ENCODE measurements around the gene STAC2.

Gene STAC2

GRCh38 chr17:39223907-39224777 lies 1.6 kb downstream of the STAC2 start:
- H3K4me3 ChIP-seq (ENCODE audit: low read length in 2 of 2) = no peak overlapping the region
- H3K27me3 ChIP-seq (ENCODE audit: control insufficient read depth in 2 of 2, insufficient read depth in 2 of 2, low read length in 2 of 2) = peaks cover 16 to 30% of the 10 kb centered on the region in 2 donors
- peaks cover 0 to 3% of the 10 kb centered on the region in 2 donors for H3K4me1 ChIP-seq (ENCODE audit: control insufficient read depth in 2 of 2, insufficient read depth in 2 of 2, low read length in 2 of 2)
- no peak overlapping the region for H3K27ac ChIP-seq (ENCODE audit: low read depth in 2 of 2, low read length in 2 of 2)
- H3K36me3 ChIP-seq (ENCODE audit: control insufficient read depth in 2 of 2, insufficient read depth in 2 of 2, low read length in 2 of 2) = no peaks in the 10 kb centered on the region
- no peak overlapping the region for H3K9ac ChIP-seq (ENCODE audit: low read depth in 1 of 2, low read length in 2 of 2)
- H3K9me3 ChIP-seq (ENCODE audit: control insufficient read depth in 2 of 2, low read length in 2 of 2) = no peaks in the 10 kb centered on the region

GRCh38 chr17:39222866-39223834 lies 2.6 kb downstream of the STAC2 start:
- Histone ChIP-seq H3K27ac (ENCODE audit: low read depth in 2 of 2, low read length in 2 of 2) (no peak overlapping the region), H3K4me1 (ENCODE audit: control insufficient read depth in 2 of 2, insufficient read depth in 2 of 2, low read length in 2 of 2) (peaks cover 0 to 3% of the 10 kb centered on the region in 2 donors), H3K9ac (ENCODE audit: low read depth in 1 of 2, low read length in 2 of 2) (no peak overlapping the region), H3K4me3 (ENCODE audit: low read length in 2 of 2) (no peak overlapping the region), H3K27me3 (ENCODE audit: control insufficient read depth in 2 of 2, insufficient read depth in 2 of 2, low read length in 2 of 2) (peaks cover 14 to 28% of the 10 kb centered on the region in 2 donors), H3K9me3 (ENCODE audit: control insufficient read depth in 2 of 2, low read length in 2 of 2) (no peaks in the 10 kb centered on the region), H3K36me3 (ENCODE audit: control insufficient read depth in 2 of 2, insufficient read depth in 2 of 2, low read length in 2 of 2) (no peaks in the 10 kb centered on the region)

DNA sequence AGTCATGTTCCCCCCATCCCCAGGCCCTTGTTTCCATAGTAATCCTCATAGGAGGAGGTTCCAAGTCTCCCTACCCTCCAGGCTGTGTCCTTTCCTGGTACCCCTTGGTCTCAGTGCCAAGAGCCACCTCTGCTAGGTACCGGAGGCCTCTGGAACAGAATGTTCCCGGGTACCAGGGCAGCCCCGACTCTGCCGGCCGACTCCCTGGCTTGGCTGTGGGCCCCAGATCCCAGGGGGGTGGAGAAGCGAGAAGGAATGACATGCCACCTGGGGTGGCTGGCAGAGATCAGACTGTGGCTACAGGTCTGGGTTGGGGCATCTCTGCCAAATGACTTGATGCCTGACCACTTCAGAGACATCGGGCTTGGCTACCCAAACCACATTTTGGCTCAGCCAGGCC lies 3.6 kb downstream of the STAC2 start:
- no peaks in the 10 kb centered on the region for H3K9me3 ChIP-seq (ENCODE audit: control insufficient read depth in 2 of 2, low read length in 2 of 2)
- H3K27ac ChIP-seq (ENCODE audit: low read depth in 2 of 2, low read length in 2 of 2) = no peak overlapping the region
- H3K9ac ChIP-seq (ENCODE audit: low read depth in 1 of 2, low read length in 2 of 2) = no peak overlapping the region
- no peak overlapping the region for H3K4me3 ChIP-seq (ENCODE audit: low read length in 2 of 2)
- H3K36me3 ChIP-seq (ENCODE audit: control insufficient read depth in 2 of 2, insufficient read depth in 2 of 2, low read length in 2 of 2) = no peaks in the 10 kb centered on the region
- H3K27me3 ChIP-seq (ENCODE audit: control insufficient read depth in 2 of 2, insufficient read depth in 2 of 2, low read length in 2 of 2) = peaks cover 12 to 26% of the 10 kb centered on the region in 2 donors
- peaks cover 0 to 3% of the 10 kb centered on the region in 2 donors for H3K4me1 ChIP-seq (ENCODE audit: control insufficient read depth in 2 of 2, insufficient read depth in 2 of 2, low read length in 2 of 2)

GRCh38 chr17:39221572-39221971 lies 4.2 kb downstream of the STAC2 start:
- H3K4me1 ChIP-seq (ENCODE audit: control insufficient read depth in 2 of 2, insufficient read depth in 2 of 2, low read length in 2 of 2) = peaks cover 0 to 3% of the 10 kb centered on the region in 2 donors
- no peaks in the 10 kb centered on the region for H3K9me3 ChIP-seq (ENCODE audit: control insufficient read depth in 2 of 2, low read length in 2 of 2)
- H3K27me3 ChIP-seq (ENCODE audit: control insufficient read depth in 2 of 2, insufficient read depth in 2 of 2, low read length in 2 of 2) = peaks cover 14 to 25% of the 10 kb centered on the region in 2 donors
- no peak overlapping the region for H3K4me3 ChIP-seq (ENCODE audit: low read length in 2 of 2)
- H3K36me3 ChIP-seq (ENCODE audit: control insufficient read depth in 2 of 2, insufficient read depth in 2 of 2, low read length in 2 of 2) = no peaks in the 10 kb centered on the region
- H3K9ac ChIP-seq (ENCODE audit: low read depth in 1 of 2, low read length in 2 of 2) = no peak overlapping the region
- H3K27ac ChIP-seq (ENCODE audit: low read depth in 2 of 2, low read length in 2 of 2) = no peak overlapping the region

DNA sequence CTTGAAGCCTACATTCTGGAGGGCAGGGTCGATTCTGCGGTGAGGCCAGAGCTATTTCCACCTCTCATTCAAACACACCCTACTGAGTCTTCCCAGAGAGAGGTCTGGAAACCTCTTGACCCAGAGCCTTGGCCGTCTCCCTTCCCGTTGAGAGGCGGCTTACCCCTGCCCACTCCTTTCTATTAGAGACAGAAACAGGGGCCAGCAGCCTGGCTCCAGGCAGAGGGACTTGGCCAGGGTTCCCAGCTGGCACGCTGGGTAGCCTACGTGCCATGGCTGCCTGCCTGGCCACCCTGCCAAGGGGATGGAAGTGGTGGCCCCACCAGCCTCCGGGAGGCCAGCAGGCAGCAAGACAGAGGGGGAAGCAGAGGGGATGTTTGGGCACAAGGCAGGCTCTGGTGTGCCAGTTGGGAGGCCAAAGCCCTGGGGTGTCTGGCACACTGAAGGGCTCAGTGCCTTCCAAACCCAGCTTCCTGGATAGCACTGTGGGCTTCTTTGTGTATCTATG lies 6.0 kb downstream of the STAC2 start:
- no peak overlapping the region for H3K4me3 ChIP-seq (ENCODE audit: low read length in 2 of 2)
- no peaks in the 10 kb centered on the region for H3K36me3 ChIP-seq (ENCODE audit: control insufficient read depth in 2 of 2, insufficient read depth in 2 of 2, low read length in 2 of 2)
- H3K27me3 ChIP-seq (ENCODE audit: control insufficient read depth in 2 of 2, insufficient read depth in 2 of 2, low read length in 2 of 2) = peaks cover 8 to 14% of the 10 kb centered on the region in 2 donors
- H3K9me3 ChIP-seq (ENCODE audit: control insufficient read depth in 2 of 2, low read length in 2 of 2) = no peaks in the 10 kb centered on the region
- no peak overlapping the region for H3K9ac ChIP-seq (ENCODE audit: low read depth in 1 of 2, low read length in 2 of 2)
- no peak overlapping the region for H3K27ac ChIP-seq (ENCODE audit: low read depth in 2 of 2, low read length in 2 of 2)
- H3K4me1 ChIP-seq (ENCODE audit: control insufficient read depth in 2 of 2, insufficient read depth in 2 of 2, low read length in 2 of 2) = no peaks in the 10 kb centered on the region

DNA sequence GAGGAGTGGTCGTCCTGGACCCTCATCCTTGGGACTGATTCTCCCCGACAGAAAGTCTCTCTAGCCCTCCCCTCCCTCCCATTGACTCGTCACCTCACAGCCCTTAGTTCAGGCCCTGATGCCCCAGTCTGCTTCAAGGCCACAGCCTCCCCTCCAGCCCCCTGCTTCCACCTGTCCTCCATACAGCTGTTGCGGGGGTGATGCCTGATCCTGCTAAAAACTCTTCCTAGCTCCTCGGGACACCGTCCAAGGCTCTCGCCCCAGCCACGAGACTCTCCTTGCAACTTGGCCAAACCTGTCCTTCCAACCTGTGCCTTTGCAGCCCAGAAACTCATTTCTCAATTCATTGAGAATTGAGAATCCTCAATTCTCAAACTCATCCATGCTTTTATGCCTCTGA lies 6.8 kb downstream of the STAC2 start:
- Histone ChIP-seq H3K9me3 (ENCODE audit: control insufficient read depth in 2 of 2, low read length in 2 of 2) (no peaks in the 10 kb centered on the region), H3K4me1 (ENCODE audit: control insufficient read depth in 2 of 2, insufficient read depth in 2 of 2, low read length in 2 of 2) (no peaks in the 10 kb centered on the region), H3K27ac (ENCODE audit: low read depth in 2 of 2, low read length in 2 of 2) (no peak overlapping the region), H3K9ac (ENCODE audit: low read depth in 1 of 2, low read length in 2 of 2) (no peak overlapping the region), H3K36me3 (ENCODE audit: control insufficient read depth in 2 of 2, insufficient read depth in 2 of 2, low read length in 2 of 2) (no peaks in the 10 kb centered on the region), H3K27me3 (ENCODE audit: control insufficient read depth in 2 of 2, insufficient read depth in 2 of 2, low read length in 2 of 2) (peaks cover 7 to 8% of the 10 kb centered on the region in 2 donors), H3K4me3 (ENCODE audit: low read length in 2 of 2) (no peak overlapping the region)

GRCh38 chr17:39217734-39218369 lies 7.9 kb downstream of the STAC2 start:
- Histone ChIP-seq H3K36me3 (ENCODE audit: control insufficient read depth in 2 of 2, insufficient read depth in 2 of 2, low read length in 2 of 2) (no peaks in the 10 kb centered on the region), H3K27me3 (ENCODE audit: control insufficient read depth in 2 of 2, insufficient read depth in 2 of 2, low read length in 2 of 2) (peaks cover 0 to 7% of the 10 kb centered on the region in 2 donors), H3K4me3 (ENCODE audit: low read length in 2 of 2) (no peak overlapping the region), H3K27ac (ENCODE audit: low read depth in 2 of 2, low read length in 2 of 2) (no peak overlapping the region), H3K9me3 (ENCODE audit: control insufficient read depth in 2 of 2, low read length in 2 of 2) (no peaks in the 10 kb centered on the region), H3K4me1 (ENCODE audit: control insufficient read depth in 2 of 2, insufficient read depth in 2 of 2, low read length in 2 of 2) (no peaks in the 10 kb centered on the region), H3K9ac (ENCODE audit: low read depth in 1 of 2, low read length in 2 of 2) (no peak overlapping the region)

DNA sequence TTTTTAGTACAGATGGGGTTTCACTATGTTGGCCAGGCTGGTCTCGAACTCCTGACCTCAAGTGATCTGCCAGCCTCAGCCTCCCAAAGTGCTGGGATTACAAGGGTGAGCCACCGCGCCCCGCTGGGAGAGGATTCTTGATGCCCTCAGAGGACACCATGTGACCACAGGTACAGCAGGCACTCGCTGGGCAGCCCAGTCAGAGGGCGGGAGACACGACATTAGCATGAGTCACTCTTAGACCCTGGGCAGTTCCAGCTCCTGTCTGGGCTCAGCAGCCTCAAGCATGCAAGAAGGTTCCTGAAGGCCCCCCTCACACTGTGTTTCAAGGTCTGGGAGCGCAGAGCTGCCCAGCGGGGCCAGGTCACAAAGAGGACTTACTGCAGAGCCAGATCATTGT lies 11.9 kb downstream of the STAC2 start:
- peaks cover 2 to 3% of the 10 kb centered on the region in 2 donors for H3K27me3 ChIP-seq (ENCODE audit: control insufficient read depth in 2 of 2, insufficient read depth in 2 of 2, low read length in 2 of 2)

GRCh38 chr17:39212841-39213480 lies 12.8 kb downstream of the STAC2 start:
- H3K27ac ChIP-seq (ENCODE audit: low read depth in 2 of 2, low read length in 2 of 2) = no peak overlapping the region

More for the DNA sequence above, 11.9 kb downstream of the STAC2 start:
- Histone ChIP-seq H3K4me1 (ENCODE audit: control insufficient read depth in 2 of 2, insufficient read depth in 2 of 2, low read length in 2 of 2) (peaks cover 8 to 12% of the 10 kb centered on the region in 2 donors), H3K4me3 (ENCODE audit: low read length in 2 of 2) (no peak overlapping the region), H3K9ac (ENCODE audit: low read depth in 1 of 2, low read length in 2 of 2) (no peak overlapping the region), H3K9me3 (ENCODE audit: control insufficient read depth in 2 of 2, low read length in 2 of 2) (no peaks in the 10 kb centered on the region), H3K36me3 (ENCODE audit: control insufficient read depth in 2 of 2, insufficient read depth in 2 of 2, low read length in 2 of 2) (no peaks in the 10 kb centered on the region), H3K27ac (ENCODE audit: low read depth in 2 of 2, low read length in 2 of 2) (no peak overlapping the region)

More at GRCh38 chr17:39212841-39213480, 12.8 kb downstream of the STAC2 start:
- no peaks in the 10 kb centered on the region for H3K9me3 ChIP-seq (ENCODE audit: control insufficient read depth in 2 of 2, low read length in 2 of 2)
- H3K4me3 ChIP-seq (ENCODE audit: low read length in 2 of 2) = no peak overlapping the region
- peaks cover 11 to 15% of the 10 kb centered on the region in 2 donors for H3K4me1 ChIP-seq (ENCODE audit: control insufficient read depth in 2 of 2, insufficient read depth in 2 of 2, low read length in 2 of 2)
- H3K36me3 ChIP-seq (ENCODE audit: control insufficient read depth in 2 of 2, insufficient read depth in 2 of 2, low read length in 2 of 2) = no peaks in the 10 kb centered on the region
- peaks cover 2 to 3% of the 10 kb centered on the region in 2 donors for H3K27me3 ChIP-seq (ENCODE audit: control insufficient read depth in 2 of 2, insufficient read depth in 2 of 2, low read length in 2 of 2)
- no peak overlapping the region for H3K9ac ChIP-seq (ENCODE audit: low read depth in 1 of 2, low read length in 2 of 2)
